CD4-positive, alpha-beta T cell treated with Interleukin-4 for 4 hours (primary cell): ENCODE results near the gene SDR9C7.
"Not testable (repeated sequence)": the region's sequence is repeated elsewhere in the genome, so short reads cannot be mapped to it uniquely, and the experiment has no call there.

Experiments
- DNase-seq: peaks from one replicate; pipeline ENCODE4 v3.0.0-alpha.2; 2020

The SDR9C7 gene

GRCh38 chr12:56933826-56934625 lies at the start of gene SDR9C7:
Gene SDR9C7 (minus strand): TSS chr12:56934408. CDS start chr12:56934261, 147 bp downstream.
- no peak for DNase-seq

GRCh38 chr12:56983386-56983785 lies 49.2 kb upstream of the SDR9C7 start:
- no peak for DNase-seq

- not testable (repeated sequence) for DNase-seq
Measured at GRCh38 chr12:56982578-56983236, 48.5 kb upstream of the SDR9C7 start.

- DNase-seq = no peak
Measured at GRCh38 chr12:56980941-56981530, 46.8 kb upstream of the SDR9C7 start.

GRCh38 chr12:56980268-56980667 lies 46.1 kb upstream of the SDR9C7 start:
- no peak for DNase-seq

GRCh38 chr12:56979628-56980027 lies 45.4 kb upstream of the SDR9C7 start:
- no peak for DNase-seq

- no peak for DNase-seq
Measured at GRCh38 chr12:56978397-56979138, 44.4 kb upstream of the SDR9C7 start.

GRCh38 chr12:56977361-56977760 lies 43.2 kb upstream of the SDR9C7 start:
- DNase-seq = not testable (repeated sequence)

GRCh38 chr12:56974224-56974623 lies 40.0 kb upstream of the SDR9C7 start:
- not testable (repeated sequence) for DNase-seq

GRCh38 chr12:56968910-56969309 lies 34.7 kb upstream of the SDR9C7 start:
- DNase-seq = not testable (repeated sequence)

GRCh38 chr12:56965997-56966642 lies 31.9 kb upstream of the SDR9C7 start:
- not testable (repeated sequence) for DNase-seq

GRCh38 chr12:56965124-56965523 lies 30.9 kb upstream of the SDR9C7 start:
- not testable (repeated sequence) for DNase-seq

GRCh38 chr12:56963557-56963956 lies 29.3 kb upstream of the SDR9C7 start:
- DNase-seq = not testable (repeated sequence)

- not testable (repeated sequence) for DNase-seq
Measured at GRCh38 chr12:56962247-56962646, 28.0 kb upstream of the SDR9C7 start.

GRCh38 chr12:56958422-56958821 lies 24.2 kb upstream of the SDR9C7 start:
- no peak for DNase-seq

GRCh38 chr12:56957229-56958052 lies 23.2 kb upstream of the SDR9C7 start, which contains the start of gene RDH16:
Gene RDH16 (minus strand): TSS chr12:56957608. CDS start chr12:56957462, 146 bp downstream.
- DNase-seq = no peak

GRCh38 chr12:56955631-56956256 lies 21.5 kb upstream of the SDR9C7 start:
- DNase-seq = no peak

- no peak for DNase-seq
Measured at GRCh38 chr12:56954958-56955355, 20.7 kb upstream of the SDR9C7 start.

- DNase-seq = no peak
Measured at GRCh38 chr12:56954057-56954957, 20.1 kb upstream of the SDR9C7 start.

- no peak for DNase-seq
Measured at GRCh38 chr12:56953314-56953713, 19.1 kb upstream of the SDR9C7 start.
